ENCODE data around the gene MTHFD1L.
"Not testable (repeated sequence)": the region's sequence is repeated elsewhere in the genome, so short reads cannot be mapped to it uniquely, and the experiment has no call there.

DNA sequence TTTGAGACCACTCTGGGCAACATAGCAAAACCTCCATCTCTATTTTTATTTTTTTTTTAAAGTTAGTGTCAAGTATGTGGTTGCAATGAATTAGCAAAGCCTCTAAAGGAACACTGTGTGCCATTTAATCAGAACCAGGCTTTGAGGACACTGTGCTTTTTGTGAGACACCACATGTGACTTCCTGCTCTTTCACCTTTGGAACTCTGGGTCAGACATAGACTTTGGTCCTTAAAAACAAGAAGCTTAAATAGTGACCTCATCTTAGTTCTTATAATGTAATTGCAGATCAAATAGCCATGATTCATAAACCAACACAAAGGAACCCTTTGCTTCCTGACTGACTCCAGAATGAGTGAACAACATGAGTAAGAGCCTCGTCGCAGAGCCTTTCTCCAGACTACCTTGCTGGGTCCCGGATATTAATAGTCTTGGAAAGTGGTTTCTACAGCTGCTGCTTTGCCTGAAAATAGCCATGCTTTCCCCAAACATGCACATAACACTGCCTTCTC lies 170.8 kb downstream of the MTHFD1L start:
- TF ChIP-seq, protein P1, sequence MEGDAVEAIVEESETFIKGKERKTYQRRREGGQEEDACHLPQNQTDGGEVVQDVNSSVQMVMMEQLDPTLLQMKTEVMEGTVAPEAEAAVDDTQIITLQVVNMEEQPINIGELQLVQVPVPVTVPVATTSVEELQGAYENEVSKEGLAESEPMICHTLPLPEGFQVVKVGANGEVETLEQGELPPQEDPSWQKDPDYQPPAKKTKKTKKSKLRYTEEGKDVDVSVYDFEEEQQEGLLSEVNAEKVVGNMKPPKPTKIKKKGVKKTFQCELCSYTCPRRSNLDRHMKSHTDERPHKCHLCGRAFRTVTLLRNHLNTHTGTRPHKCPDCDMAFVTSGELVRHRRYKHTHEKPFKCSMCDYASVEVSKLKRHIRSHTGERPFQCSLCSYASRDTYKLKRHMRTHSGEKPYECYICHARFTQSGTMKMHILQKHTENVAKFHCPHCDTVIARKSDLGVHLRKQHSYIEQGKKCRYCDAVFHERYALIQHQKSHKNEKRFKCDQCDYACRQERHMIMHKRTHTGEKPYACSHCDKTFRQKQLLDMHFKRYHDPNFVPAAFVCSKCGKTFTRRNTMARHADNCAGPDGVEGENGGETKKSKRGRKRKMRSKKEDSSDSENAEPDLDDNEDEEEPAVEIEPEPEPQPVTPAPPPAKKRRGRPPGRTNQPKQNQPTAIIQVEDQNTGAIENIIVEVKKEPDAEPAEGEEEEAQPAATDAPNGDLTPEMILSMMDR (conservative IDR thresholded peaks at IDR 0.05 in 1 of 2, IDR thresholded peaks at IDR 0.05 in 1 of 2; ENCODE audit: low read depth in 1 of 2, low read length in 2 of 2) = not testable (repeated sequence)
- not testable (repeated sequence) for TF ChIP-seq EZH2 (IDR thresholded peaks at IDR 0.05; ENCODE audit: low read length, missing control alignments)

Data from fibroblast of lung (primary cell).